Muscle of leg (tissue), 11 donors: ENCODE results near the gene HPN. TPM values are rescaled to one million over a fixed set of nuclear protein-coding genes. Genes with fewer than 3 reads are reported as not detected.
A peak's percentile ranks its signal among the peaks of the same experiment; 100 is the strongest.

Source experiments
- DNase-seq: peaks from one replicate; pipeline ENCODE4 v3.0.0; 2013
- H3K27ac ChIP-seq: one replicate; pipeline ENCODE4 v1.5.1; 2013; ENCODE audit warnings: mild to moderate bottlenecking, low read length, control low read depth
- H3K27me3 ChIP-seq: one replicate; pipeline ENCODE4 v1.6.1; 2013; ENCODE audit warnings: low read length; ENCODE audit not compliant: control insufficient read depth, insufficient read depth
- H3K36me3 ChIP-seq: one replicate; pipeline ENCODE4 v1.6.1; 2013; ENCODE audit warnings: low read length; ENCODE audit not compliant: control insufficient read depth, insufficient read depth
- H3K4me1 ChIP-seq: one replicate; pipeline ENCODE4 v1.6.1; 2013; ENCODE audit warnings: low read length; ENCODE audit not compliant: control insufficient read depth, insufficient read depth
- H3K4me3 ChIP-seq: one replicate; pipeline ENCODE4 v1.5.1; 2013; ENCODE audit warnings: low read length, control low read depth
- H3K9me3 ChIP-seq: replicated peaks from 2 replicates; pipeline ENCODE4 v1.6.1; 2013; ENCODE audit warnings: low read depth, low read length; ENCODE audit not compliant: control insufficient read depth
- WGBS: methylation state at CpG from one replicate; pipeline ENCODE4 v1.1.5; 2013; ENCODE audit warnings: missing lambda C conversion rate; ENCODE audit not compliant: insufficient coverage; 5-methylcytosine and 5-hydroxymethylcytosine counted together
- polyA plus RNA-seq, 8 donors: library from polyadenylated mRNA; unstranded; fragments of 120-200 nt; gene quantifications; one replicate each; pipeline versions ENCODE4 v1.2.1 to v1.2.3, GENCODE V29; 2013; ENCODE audit warnings: inconsistent platforms in 1 of 8, low replicate concordance in 1 of 8; ENCODE audit not compliant: insufficient read length in 8 of 8, insufficient read depth in 1 of 8
- total RNA-seq: library from RNA; stranded (reverse); fragments of 120-200 nt; gene quantifications from one replicate; pipeline ENCODE4 v1.2.4, GENCODE V29; 2013

Gene HPN
- total and polyA plus RNA-seq, 9 donors, result 0.13 to 15.6 (median 0.40) TPM; not detected in 1

GRCh38 chr19:35114353-35115176 lies 73.0 kb downstream of the HPN start:
- no peaks in the 10 kb centered on the region for H3K36me3 ChIP-seq
- H3K27me3 ChIP-seq, result peaks cover 8% of the 10 kb centered on the region
- 8% methylated on average over 13 of the region's 23 CpGs for WGBS
- H3K9me3 ChIP-seq, result no peaks in the 10 kb centered on the region
- DNase-seq, result peak; percentile 80
- no peak overlapping the region for H3K27ac ChIP-seq
- H3K4me3 ChIP-seq, result peak overlapping the region; percentile 25
- peaks cover 12% of the 10 kb centered on the region for H3K4me1 ChIP-seq

- 36% methylated on average over 7 of the region's 14 CpGs for WGBS
- Histone ChIP-seq H3K9me3 (no peaks in the 10 kb centered on the region), H3K27ac (no peak within 1 kb of the TSS), H3K4me3 (peak within 1 kb of the TSS; percentile 25), H3K4me1 (peaks cover 12% of the 10 kb centered on the region), H3K27me3 (peaks cover 8% of the 10 kb centered on the region), H3K36me3 (no peaks in the 10 kb centered on the region)
- peak; percentile 47 for DNase-seq
These were observed 73.8 kb downstream of the HPN start, which contains the start of gene FXYD3 for GRCh38 chr19:35115177-35115951. Gene FXYD3 (plus strand): TSS chr19:35115823. CDS start chr19:35119377, 3,554 bp downstream.

Other genes with a start within 250 kb of the HPN start
- gene ZNF30, start 114.8 kb upstream of the HPN start, total RNA-seq, result 3.9 TPM
- gene ZNF30, start 114.8 kb upstream of the HPN start, polyA plus RNA-seq, result 1 to 10 TPM; 2.8 to 4.9 (median 3.6) TPM
- gene ZNF792, start 77.5 kb upstream of the HPN start, total RNA-seq, result 5.1 TPM
- 1 to 10 TPM; 2.1 to 3.3 (median 2.5) TPM for gene ZNF792, start 77.5 kb upstream of the HPN start, polyA plus RNA-seq
- 16.0 TPM for gene GRAMD1A, start 41.4 kb upstream of the HPN start, total RNA-seq
- 10 to 100 TPM; 33.3 to 48.0 (median 38.4) TPM for gene GRAMD1A, start 41.4 kb upstream of the HPN start, polyA plus RNA-seq
- 3.2 TPM for gene SCN1B, start 11.3 kb upstream of the HPN start, total RNA-seq
- gene SCN1B, start 11.3 kb upstream of the HPN start, polyA plus RNA-seq, result 1 to 10 TPM; 3.0 to 6.7 (median 3.7) TPM
- gene FXYD3, start 74.1 kb downstream of the HPN start, total RNA-seq, result 0.35 TPM
- 1 to 10 TPM in 3 of 8 donors, under 1 TPM in 4, not detected in 1; 0.31 to 9.3 (median 0.65) TPM for gene FXYD3, start 74.1 kb downstream of the HPN start, polyA plus RNA-seq
- 8.6 TPM for gene LGI4, start 93.3 kb downstream of the HPN start, total RNA-seq
- gene LGI4, start 93.3 kb downstream of the HPN start, polyA plus RNA-seq, result 10 to 100 TPM in 6 of 8 donors, 1 to 10 TPM in 2; 8.4 to 16.3 (median 11.3) TPM
- gene FXYD1, start 97.1 kb downstream of the HPN start, total RNA-seq, result 152 TPM
- gene FXYD1, start 97.1 kb downstream of the HPN start, polyA plus RNA-seq, result 100 to 1,000 TPM; 144 to 301 (median 206) TPM
- gene FXYD7, start 101.5 kb downstream of the HPN start, total RNA-seq, result 0.71 TPM
- 1 to 10 TPM in 2 of 8 donors, under 1 TPM in 6; 0.38 to 1.4 (median 0.63) TPM for gene FXYD7, start 101.5 kb downstream of the HPN start, polyA plus RNA-seq
- 13.3 TPM for gene FXYD5, start 113.0 kb downstream of the HPN start, total RNA-seq
- 10 to 100 TPM; 16.0 to 28.1 (median 21.9) TPM for gene FXYD5, start 113.0 kb downstream of the HPN start, polyA plus RNA-seq
- not detected for gene FAM187B, start 187.0 kb downstream of the HPN start, total RNA-seq
- gene FAM187B, start 187.0 kb downstream of the HPN start, polyA plus RNA-seq, result not detected
- 2.9 TPM for gene LSR, start 207.3 kb downstream of the HPN start, total RNA-seq
- gene LSR, start 207.3 kb downstream of the HPN start, polyA plus RNA-seq, result 10 to 100 TPM in 1 of 8 donors, 1 to 10 TPM in 7; 3.2 to 15.2 (median 5.7) TPM
- 44.9 TPM for gene USF2, start 227.2 kb downstream of the HPN start, total RNA-seq
- gene USF2, start 227.2 kb downstream of the HPN start, polyA plus RNA-seq, result 100 to 1,000 TPM; 102 to 132 (median 109) TPM
- gene HAMP, start 240.8 kb downstream of the HPN start, total RNA-seq, result 0.18 TPM
- under 1 TPM in 7 of 8 donors, not detected in 1; 0.04 to 0.41 (median 0.10) TPM for gene HAMP, start 240.8 kb downstream of the HPN start, polyA plus RNA-seq